HepG2 (cell line): ENCODE measurements around the gene RPL37A. TPM values are rescaled to one million over a fixed set of nuclear protein-coding genes. Genes with fewer than 3 reads are reported as not detected.

Experiments
- GPN1 ChIP-seq: sonication (generic); formaldehyde crosslinking; IDR thresholded peaks from 2 replicates; pipeline ENCODE4 v1.5.1; 2020; ENCODE audit warnings: missing genetic modification reagents, borderline replicate concordance
- GRHL1 ChIP-seq: sonication (generic); formaldehyde crosslinking; conservative IDR thresholded peaks from 2 replicates; pipeline ENCODE4 v1.8.0; 2022; ENCODE audit warnings: missing genetic modification reagents
- GTF2F1 ChIP-seq: fragments of 150-350 bp; IDR thresholded peaks from 2 replicates; pipeline ENCODE4 v1.6.1; 2014; ENCODE audit warnings: low read length
- HMGXB3 ChIP-seq: sonication (generic); formaldehyde crosslinking; IDR thresholded peaks from 2 replicates; pipeline ENCODE4 v1.4.0; 2020; ENCODE audit warnings: missing genetic modification reagents, borderline replicate concordance
- KDM4B ChIP-seq: sonication (generic); formaldehyde crosslinking; IDR thresholded peaks from 2 replicates; pipeline ENCODE4 v1.4.0; 2020; ENCODE audit warnings: missing genetic modification reagents
- MTERF4 ChIP-seq: sonication (generic); formaldehyde crosslinking; IDR thresholded peaks from 2 replicates; pipeline ENCODE4 v1.8.0; 2023; ENCODE audit warnings: mild to moderate bottlenecking, missing genetic modification reagents
- NCOA1 ChIP-seq: sonication (generic); formaldehyde crosslinking; IDR thresholded peaks from 2 replicates; pipeline ENCODE4 v1.9.0; 2021; ENCODE audit warnings: missing genetic modification reagents
- NFAT5 ChIP-seq: sonication (generic); formaldehyde crosslinking; IDR thresholded peaks from 2 replicates; pipeline ENCODE4 v1.4.0; 2020; ENCODE audit warnings: missing genetic modification reagents
- PAX8 ChIP-seq: sonication (generic); formaldehyde crosslinking; IDR thresholded peaks from 2 replicates; pipeline ENCODE4 v1.8.0; 2022; ENCODE audit warnings: mild to moderate bottlenecking, missing genetic modification reagents, borderline replicate concordance
- PHB2 ChIP-seq: fragments of 450-650 bp; IDR thresholded peaks from 2 replicates; pipeline ENCODE4 v1.6.1; 2018; ENCODE audit not compliant: partially characterized antibody
- RFX3 ChIP-seq: IDR thresholded peaks from 2 replicates; pipeline ENCODE4 v1.6.1; 2016; ENCODE audit warnings: missing biosample characterization, missing genetic modification reagents
- ZBTB34 ChIP-seq: sonication (generic); formaldehyde crosslinking; IDR thresholded peaks from 2 replicates; pipeline ENCODE4 v1.8.0; 2022; ENCODE audit warnings: mild to moderate bottlenecking, missing genetic modification reagents
- ZNF121 ChIP-seq: sonication (generic); formaldehyde crosslinking; IDR thresholded peaks from 2 replicates; pipeline ENCODE4 v1.5.0; 2020; ENCODE audit warnings: mild to moderate bottlenecking, missing genetic modification reagents
- ZNF7 ChIP-seq: IDR thresholded peaks from 2 replicates; pipeline ENCODE4 v1.6.1; 2016; ENCODE audit warnings: missing biosample characterization, missing genetic modification reagents
- ZNF703 ChIP-seq: sonication (generic); formaldehyde crosslinking; IDR thresholded peaks from 2 replicates; pipeline ENCODE4 v1.5.1; 2020; ENCODE audit warnings: missing genetic modification reagents, mild to moderate bottlenecking, moderate library complexity, borderline replicate concordance
- ZNF709 ChIP-seq: sonication (generic); formaldehyde crosslinking; IDR thresholded peaks from 2 replicates; pipeline ENCODE4 v1.5.0; 2020; ENCODE audit warnings: mild to moderate bottlenecking, missing genetic modification reagents
- polyA plus RNA-seq, 8 experiments: library from polyadenylated mRNA; depleted of rRNA in 3 of 8; stranded (reverse) in 7 of 8; unstranded in 1 of 8; fragments of >200 nt; fragmentation: Illumina TruSeq in 4 of 8; extraction: Trizol in 4 of 8; gene quantifications; 2 replicates each; pipeline versions ENCODE4 v1.2.1 to v1.2.3, GENCODE V29; 2011 to 2016; ENCODE audit warnings: low read depth in 4 of 8, missing spikeins in 1 of 8, mixed read lengths in 1 of 8; ENCODE audit not compliant: insufficient read depth in 1 of 8
- total RNA-seq, 5 experiments: library from RNA; depleted of rRNA; stranded (reverse); fragments of >200 nt; fragmentation: Illumina TruSeq; extraction: Trizol; gene quantifications; 2 replicates each; pipeline ENCODE4 v1.2.3, GENCODE V29; 2016; ENCODE audit warnings: low read depth in 1 of 5

The RPL37A gene
- total and polyA plus RNA-seq, 2 of the 13 experiments (the other 11 are each of a cell fraction or from before 2014, with no cell fraction given) = 6,902 to 7,910 TPM

GRCh38 chr2:216535454-216535995 lies 36.9 kb downstream of the RPL37A start (continued):
- TF ChIP-seq NFAT5 (CRISPR knock-in tag) (no peak), GPN1 (CRISPR knock-in tag) (no peak), GRHL1 (CRISPR knock-in tag) (no peak), ZNF121 (no peak), ZBTB34 (no peak), ZNF7 (no peak), MTERF4 (CRISPR knock-in tag) (no peak), NCOA1 (CRISPR knock-in tag) (no peak), ZNF709 (CRISPR knock-in tag) (no peak), HMGXB3 (CRISPR knock-in tag) (no peak), KDM4B (CRISPR knock-in tag) (no peak), PAX8 (CRISPR knock-in tag) (no peak), ZNF703 (no peak), RFX3 (CRISPR knock-in tag) (no peak), GTF2F1 (no peak), PHB2 (no peak)
